Activated T-cell treated with anti-CD3 and anti-CD28 coated beads, Interleukin-2, amount 50 U/mL, for 72 hours (primary cell): Measurements from ENCODE around the gene CFAP161. TPM values are rescaled to one million over a fixed set of nuclear protein-coding genes. Genes with fewer than 3 reads are reported as not detected.

Experiments used
- ATAC-seq, 2 donors: fragments of 150-1000 bp; cut with Tn5 transposase; replicated peaks in 1 of 2; 2 replicates each; pipeline ENCODE4 v1.10.0; 2021; ENCODE audit warnings: moderate library complexity in 2 of 2, mild to moderate bottlenecking in 1 of 2
- DNase-seq, 2 donors: peaks; one replicate each; pipeline ENCODE4 v3.0.0; 2021 to 2022; ENCODE audit warnings: mixed read lengths in 1 of 2
- H3K27ac Mint-ChIP-seq: one replicate; pipeline ENCODE4 v1.8.0; 2022; ENCODE audit warnings: mild to moderate bottlenecking, moderate library complexity, mixed read lengths
- H3K27me3 Mint-ChIP-seq: one replicate; pipeline ENCODE4 v1.8.0; 2022; ENCODE audit warnings: low read depth, mixed read lengths
- H3K36me3 Mint-ChIP-seq, 2 donors: one replicate each; pipeline ENCODE4 v1.8.0; 2022; ENCODE audit warnings: mixed read lengths in 2 of 2, mild to moderate bottlenecking in 1 of 2; ENCODE audit not compliant: insufficient read depth in 2 of 2
- H3K4me1 Mint-ChIP-seq: one replicate; pipeline ENCODE4 v1.8.0; 2022; ENCODE audit warnings: low read depth, mixed read lengths
- H3K4me3 Mint-ChIP-seq, 2 donors: one replicate each; pipeline ENCODE4 v1.8.0; 2022; ENCODE audit warnings: mild to moderate bottlenecking in 2 of 2, mixed read lengths in 2 of 2, moderate library complexity in 2 of 2
- H3K9me3 Mint-ChIP-seq, 2 donors: one replicate each; pipeline ENCODE4 v1.8.0; 2022; ENCODE audit warnings: mixed read lengths in 2 of 2
- total RNA-seq, 2 donors: library from RNA; stranded (reverse); gene quantifications; one replicate each; pipeline ENCODE4 v1.2.3, GENCODE V29; 2022

Gene CFAP161
- total RNA-seq, 2 donors from 2014 or later, result 0.48 TPM; not detected in 1

GRCh38 chr15:81097116-81097889 is 36.8 kb upstream of the CFAP161 start:
- H3K4me3 Mint-ChIP-seq, result no peak overlapping the region
- DNase-seq (no peak), ATAC-seq (no peak)
- peaks cover 62% of the 10 kb centered on the region for H3K27me3 Mint-ChIP-seq
- peaks cover 18% of the 10 kb centered on the region for H3K4me1 Mint-ChIP-seq
- H3K9me3 Mint-ChIP-seq, result no peaks in the 10 kb centered on the region
- H3K36me3 Mint-ChIP-seq, result no peaks in the 10 kb centered on the region
- H3K27ac Mint-ChIP-seq, result no peak overlapping the region

- peaks cover 62% of the 10 kb centered on the region for H3K27me3 Mint-ChIP-seq
- DNase-seq (no peak), ATAC-seq (no peak)
- no peaks in the 10 kb centered on the region for H3K9me3 Mint-ChIP-seq
- no peaks in the 10 kb centered on the region for H3K36me3 Mint-ChIP-seq
- peaks cover 12% of the 10 kb centered on the region for H3K4me1 Mint-ChIP-seq
- H3K27ac Mint-ChIP-seq, result no peak overlapping the region
- peak overlapping the region in 1 of 2 donors; percentile 12 for H3K4me3 Mint-ChIP-seq
Observed at GRCh38 chr15:81097890-81098280, 36.2 kb upstream of the CFAP161 start.

DNA sequence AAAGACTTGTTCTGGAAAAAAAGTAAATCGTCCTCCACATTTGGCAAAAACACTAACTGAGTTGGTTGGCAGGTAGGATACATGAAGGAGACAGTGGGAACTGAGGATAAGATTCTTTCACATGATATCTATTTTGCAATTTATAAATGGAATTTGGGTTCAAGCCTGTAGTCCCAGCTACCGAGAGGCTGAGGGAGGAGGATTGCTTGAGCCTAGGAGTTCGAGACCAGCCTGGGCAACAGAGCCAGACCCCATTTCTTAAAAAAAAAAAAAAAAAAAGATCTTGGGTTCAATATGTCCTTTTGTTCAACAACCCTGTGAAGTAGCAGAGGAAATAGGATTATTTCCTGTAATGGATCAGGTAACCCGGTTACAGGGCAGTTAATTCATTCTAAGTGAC is 35.7 kb upstream of the CFAP161 start:
- Mint-ChIP-seq H3K9me3 (no peaks in the 10 kb centered on the region), H3K27me3 (peaks cover 62% of the 10 kb centered on the region), H3K4me3 (no peak overlapping the region), H3K27ac (no peak overlapping the region), H3K36me3 (no peaks in the 10 kb centered on the region), H3K4me1 (peaks cover 12% of the 10 kb centered on the region)
- DNase-seq, result no peak
- no peak for ATAC-seq

GRCh38 chr15:81098861-81099651 is 35.0 kb upstream of the CFAP161 start:
- no peak overlapping the region for H3K4me3 Mint-ChIP-seq
- no peak for DNase-seq
- peaks cover 58% of the 10 kb centered on the region for H3K27me3 Mint-ChIP-seq
- peaks cover 12% of the 10 kb centered on the region for H3K4me1 Mint-ChIP-seq
- no peak overlapping the region for H3K27ac Mint-ChIP-seq
- no peak for ATAC-seq
- H3K36me3 Mint-ChIP-seq, result no peaks in the 10 kb centered on the region
- H3K9me3 Mint-ChIP-seq, result no peaks in the 10 kb centered on the region

- no peak for ATAC-seq
Observed at GRCh38 chr15:81101894-81102815, 31.9 kb upstream of the CFAP161 start.

GRCh38 chr15:81103857-81104256 is 30.2 kb upstream of the CFAP161 start:
- Mint-ChIP-seq H3K4me3 (no peak overlapping the region), H3K4me1 (peaks cover 9% of the 10 kb centered on the region), H3K36me3 (no peaks in the 10 kb centered on the region), H3K27me3 (peaks cover 39% of the 10 kb centered on the region), H3K27ac (no peak overlapping the region), H3K9me3 (no peaks in the 10 kb centered on the region)
- ATAC-seq (no peak), DNase-seq (no peak)

More at GRCh38 chr15:81101894-81102815, 31.9 kb upstream of the CFAP161 start:
- no peak for DNase-seq
- Mint-ChIP-seq H3K9me3 (no peaks in the 10 kb centered on the region), H3K27me3 (peaks cover 52% of the 10 kb centered on the region), H3K36me3 (no peaks in the 10 kb centered on the region), H3K27ac (no peak overlapping the region), H3K4me3 (no peak overlapping the region), H3K4me1 (peaks cover 17% of the 10 kb centered on the region)

- peaks cover 5% of the 10 kb centered on the region for H3K4me1 Mint-ChIP-seq
Observed at GRCh38 chr15:81105545-81105944, 28.5 kb upstream of the CFAP161 start.

DNA sequence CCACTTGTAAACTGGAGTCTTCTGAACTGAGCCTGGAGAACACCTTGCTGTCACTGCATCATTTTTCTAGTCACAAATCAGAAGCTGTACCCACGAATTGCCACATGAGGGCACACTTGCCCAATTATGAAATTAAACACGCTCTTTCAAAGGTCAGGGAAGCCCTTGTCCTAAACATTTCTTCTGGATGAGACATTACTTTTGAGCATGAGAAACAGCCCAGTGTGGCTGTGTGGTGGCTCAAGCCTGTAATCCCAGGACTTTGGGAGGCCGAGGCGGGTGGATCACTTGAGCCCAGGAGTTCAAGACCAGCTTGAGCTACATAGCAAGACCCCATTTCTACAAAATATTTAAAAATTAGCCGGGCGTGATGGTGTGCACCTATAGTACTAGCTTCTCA is 27.5 kb upstream of the CFAP161 start:
- Mint-ChIP-seq H3K9me3 (no peaks in the 10 kb centered on the region), H3K27ac (no peak overlapping the region), H3K36me3 (no peaks in the 10 kb centered on the region), H3K4me3 (no peak overlapping the region), H3K4me1 (peaks cover 10% of the 10 kb centered on the region), H3K27me3 (peaks cover 37% of the 10 kb centered on the region)
- peak; percentile 26 to 41 for DNase-seq
- ATAC-seq, result peak in 1 of 2 donors; percentile 39

More at GRCh38 chr15:81105545-81105944, 28.5 kb upstream of the CFAP161 start:
- no peak overlapping the region for H3K27ac Mint-ChIP-seq
- DNase-seq (no peak), ATAC-seq (no peak)
- peaks cover 32% of the 10 kb centered on the region for H3K27me3 Mint-ChIP-seq
- no peaks in the 10 kb centered on the region for H3K36me3 Mint-ChIP-seq
- no peaks in the 10 kb centered on the region for H3K9me3 Mint-ChIP-seq
- H3K4me3 Mint-ChIP-seq, result no peak overlapping the region

- H3K4me1 Mint-ChIP-seq, result peaks cover 12% of the 10 kb centered on the region
- H3K9me3 Mint-ChIP-seq, result no peaks in the 10 kb centered on the region
- H3K36me3 Mint-ChIP-seq, result no peaks in the 10 kb centered on the region
- H3K27me3 Mint-ChIP-seq, result peaks cover 27% of the 10 kb centered on the region
- H3K4me3 Mint-ChIP-seq, result no peak overlapping the region
- no peak for ATAC-seq
- H3K27ac Mint-ChIP-seq, result no peak overlapping the region
- DNase-seq, result no peak
Observed at GRCh38 chr15:81107889-81108288, 26.2 kb upstream of the CFAP161 start.

- peak; percentile 12 to 15 for DNase-seq
- H3K27me3 Mint-ChIP-seq, result peaks cover 23% of the 10 kb centered on the region
Observed at GRCh38 chr15:81108427-81108826, 25.6 kb upstream of the CFAP161 start.

GRCh38 chr15:81111018-81111417 is 23.1 kb upstream of the CFAP161 start:
- DNase-seq (no peak), ATAC-seq (no peak)
- no peak overlapping the region for H3K4me3 Mint-ChIP-seq
- no peak overlapping the region for H3K27ac Mint-ChIP-seq
- peaks cover 12% of the 10 kb centered on the region for H3K4me1 Mint-ChIP-seq
- H3K36me3 Mint-ChIP-seq, result no peaks in the 10 kb centered on the region
- H3K27me3 Mint-ChIP-seq, result peaks cover 21% of the 10 kb centered on the region
- H3K9me3 Mint-ChIP-seq, result no peaks in the 10 kb centered on the region

More at GRCh38 chr15:81108427-81108826, 25.6 kb upstream of the CFAP161 start:
- no peak overlapping the region for H3K27ac Mint-ChIP-seq
- H3K36me3 Mint-ChIP-seq, result no peaks in the 10 kb centered on the region
- H3K9me3 Mint-ChIP-seq, result no peaks in the 10 kb centered on the region
- ATAC-seq, result no peak
- H3K4me3 Mint-ChIP-seq, result no peak overlapping the region
- H3K4me1 Mint-ChIP-seq, result peaks cover 12% of the 10 kb centered on the region

DNA sequence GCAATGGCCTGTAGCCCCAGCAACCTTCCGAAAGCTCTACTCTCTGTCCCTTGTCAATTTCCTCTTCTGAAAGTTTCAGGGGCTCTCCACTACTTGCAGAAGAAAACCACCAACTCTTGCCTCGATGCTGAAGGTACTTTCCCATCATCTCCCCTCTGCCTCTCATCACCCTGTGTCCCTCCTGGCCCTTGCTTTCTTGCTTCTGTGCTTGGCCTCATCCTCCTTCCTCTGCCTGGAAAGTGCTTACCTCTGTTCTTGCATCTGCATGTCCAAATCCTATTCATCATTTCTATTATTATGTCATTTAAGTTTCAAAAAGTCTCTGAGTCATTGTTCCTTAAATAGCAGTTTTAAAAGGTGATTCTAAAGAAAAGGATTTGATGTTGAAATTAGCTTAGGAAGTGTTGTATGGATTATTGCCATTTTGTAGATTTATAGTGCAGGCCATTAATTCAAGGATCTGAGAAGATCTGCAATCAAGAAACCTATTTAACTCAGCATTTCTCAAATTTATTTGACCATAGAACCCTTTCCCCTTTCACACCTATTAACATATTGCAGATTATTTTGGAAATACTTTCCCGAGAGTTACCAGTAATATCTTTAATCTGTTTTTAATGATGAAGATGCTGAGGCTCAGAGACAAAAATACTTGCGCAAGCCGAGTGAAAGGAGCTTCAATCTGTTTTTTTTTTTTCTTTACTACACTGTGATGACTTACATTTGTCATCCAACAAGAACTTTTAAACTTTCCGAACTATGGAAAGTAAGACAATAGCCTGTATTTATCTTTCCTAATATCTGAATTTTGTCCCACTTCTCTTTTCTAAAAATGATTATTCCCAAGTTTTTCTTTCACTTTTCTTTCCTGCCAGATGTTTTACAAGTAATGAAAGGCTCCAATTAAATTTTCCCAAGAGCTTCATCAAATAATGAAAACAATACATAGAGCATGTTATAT is 22.3 kb upstream of the CFAP161 start:
- no peaks in the 10 kb centered on the region for H3K9me3 Mint-ChIP-seq
- H3K27me3 Mint-ChIP-seq, result peaks cover 21% of the 10 kb centered on the region
- ATAC-seq (peak; percentile 22 to 23), DNase-seq (no peak)
- H3K4me1 Mint-ChIP-seq, result peaks cover 8% of the 10 kb centered on the region
- H3K36me3 Mint-ChIP-seq, result no peaks in the 10 kb centered on the region
- H3K4me3 Mint-ChIP-seq, result no peak overlapping the region
- no peak overlapping the region for H3K27ac Mint-ChIP-seq
